GM12878 (cell line): ENCODE results near the gene SH2D6.

Source experiments
- MYC ChIP-seq: IDR thresholded peaks from 2 replicates; pipeline ENCODE4 v1.6.1; 2011; ENCODE audit warnings: mild to moderate bottlenecking, low read length, moderate library complexity, inconsistent platforms; ENCODE audit not compliant: insufficient read depth, insufficient replicate concordance, insufficient read length, severe bottlenecking
- NRF1 ChIP-seq: conservative IDR thresholded peaks from 2 replicates; pipeline ENCODE4 v1.6.1; 2011; ENCODE audit warnings: mild to moderate bottlenecking, low read depth, low read length, improper control_type of control experiment
- SMC3 ChIP-seq: IDR thresholded peaks from 2 replicates; pipeline ENCODE4 v1.6.1; 2011; ENCODE audit warnings: low read length, improper control_type of control experiment, borderline replicate concordance
- SP1 ChIP-seq: IDR thresholded peaks from one replicate; pipeline ENCODE4 v1.6.1; 2011; ENCODE audit warnings: low read depth, low read length
- YY1 ChIP-seq: IDR thresholded peaks from 2 replicates; pipeline ENCODE4 v1.6.1; 2011; ENCODE audit warnings: low read depth, mild to moderate bottlenecking, low read length
- ZNF274 ChIP-seq: IDR thresholded peaks from one replicate; pipeline ENCODE4 v1.8.0; 2011; ENCODE audit not compliant: insufficient read length, insufficient read depth
- TF ChIP-seq, protein P1 (sequence below), 3 experiments: IDR thresholded peaks in 2 of 3; conservative IDR thresholded peaks in 1 of 3; 2 replicates each; pipeline ENCODE4 v1.5.1; 2011; ENCODE audit warnings: low read depth in 3 of 3, low read length in 3 of 3, mild to moderate bottlenecking in 3 of 3, control low read depth in 2 of 3, moderate library complexity in 2 of 3, inconsistent platforms in 1 of 3, mixed read lengths in 1 of 3; ENCODE audit not compliant: control insufficient read depth in 2 of 3, insufficient read depth in 1 of 3; ENCODE audit errors: extremely low read depth in 1 of 3
- TF ChIP-seq, protein P2 (sequence below): IDR thresholded peaks from 2 replicates; pipeline ENCODE4 v1.6.1; 2012; ENCODE audit warnings: mild to moderate bottlenecking, low read depth, low read length
- TF ChIP-seq, protein P3 (sequence below): IDR thresholded peaks from 2 replicates; pipeline ENCODE4 v1.6.1; 2012; ENCODE audit warnings: low read depth, low read length, improper control_type of control experiment

DNA sequence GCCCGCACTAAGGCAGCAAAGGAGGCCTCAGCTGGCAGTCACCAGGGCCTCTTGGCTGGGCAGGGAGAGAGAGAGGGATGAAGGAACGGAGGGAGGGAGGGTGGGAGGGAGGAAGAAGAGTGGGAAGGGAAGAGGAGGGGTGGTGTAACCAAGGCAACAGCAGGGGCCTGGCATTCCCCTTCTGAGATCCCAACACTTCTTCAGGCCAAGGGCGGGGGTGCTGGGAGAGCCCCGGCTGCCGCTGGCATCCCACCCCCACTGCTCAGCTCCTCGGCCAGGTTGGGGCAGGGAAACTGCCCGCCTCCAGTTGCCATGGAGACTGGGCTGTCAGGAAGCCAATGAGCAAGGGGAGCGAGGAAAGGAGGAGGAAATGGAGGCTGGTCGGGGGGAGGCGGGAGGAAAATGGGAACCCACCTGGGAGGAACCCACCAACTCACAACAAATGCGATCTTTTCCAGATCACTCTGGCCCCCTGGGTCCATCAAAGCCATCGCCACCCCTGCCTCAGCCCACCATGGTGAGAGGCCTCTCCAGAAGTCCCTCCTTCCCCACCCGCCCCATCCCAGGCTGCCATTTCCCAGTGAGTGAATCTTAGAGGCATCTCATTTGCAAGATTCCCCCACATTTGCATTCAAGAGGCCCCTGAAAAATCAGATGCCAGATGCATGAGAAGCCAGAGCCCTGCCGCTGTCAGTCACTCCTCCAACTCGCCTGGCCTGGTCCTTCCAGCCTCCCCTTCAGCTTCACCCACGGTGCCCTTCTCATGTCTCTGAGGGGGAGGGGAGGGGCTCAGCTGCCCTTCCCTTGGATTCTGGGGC, 12.4 kb downstream of the SH2D6 start:
- no peak for TF ChIP-seq YY1
- TF ChIP-seq SP1: no peak
- TF ChIP-seq, protein P1, sequence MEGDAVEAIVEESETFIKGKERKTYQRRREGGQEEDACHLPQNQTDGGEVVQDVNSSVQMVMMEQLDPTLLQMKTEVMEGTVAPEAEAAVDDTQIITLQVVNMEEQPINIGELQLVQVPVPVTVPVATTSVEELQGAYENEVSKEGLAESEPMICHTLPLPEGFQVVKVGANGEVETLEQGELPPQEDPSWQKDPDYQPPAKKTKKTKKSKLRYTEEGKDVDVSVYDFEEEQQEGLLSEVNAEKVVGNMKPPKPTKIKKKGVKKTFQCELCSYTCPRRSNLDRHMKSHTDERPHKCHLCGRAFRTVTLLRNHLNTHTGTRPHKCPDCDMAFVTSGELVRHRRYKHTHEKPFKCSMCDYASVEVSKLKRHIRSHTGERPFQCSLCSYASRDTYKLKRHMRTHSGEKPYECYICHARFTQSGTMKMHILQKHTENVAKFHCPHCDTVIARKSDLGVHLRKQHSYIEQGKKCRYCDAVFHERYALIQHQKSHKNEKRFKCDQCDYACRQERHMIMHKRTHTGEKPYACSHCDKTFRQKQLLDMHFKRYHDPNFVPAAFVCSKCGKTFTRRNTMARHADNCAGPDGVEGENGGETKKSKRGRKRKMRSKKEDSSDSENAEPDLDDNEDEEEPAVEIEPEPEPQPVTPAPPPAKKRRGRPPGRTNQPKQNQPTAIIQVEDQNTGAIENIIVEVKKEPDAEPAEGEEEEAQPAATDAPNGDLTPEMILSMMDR (IDR thresholded peaks at IDR 0.05 in 2 of 3, conservative IDR thresholded peaks at IDR 0.05 in 1 of 3; ENCODE audit: control insufficient read depth in 2 of 3, extremely low read depth in 1 of 3, insufficient read depth in 1 of 3, low read depth in 3 of 3, low read length in 3 of 3): no peak
- TF ChIP-seq MYC: no peak
- TF ChIP-seq, protein P2, sequence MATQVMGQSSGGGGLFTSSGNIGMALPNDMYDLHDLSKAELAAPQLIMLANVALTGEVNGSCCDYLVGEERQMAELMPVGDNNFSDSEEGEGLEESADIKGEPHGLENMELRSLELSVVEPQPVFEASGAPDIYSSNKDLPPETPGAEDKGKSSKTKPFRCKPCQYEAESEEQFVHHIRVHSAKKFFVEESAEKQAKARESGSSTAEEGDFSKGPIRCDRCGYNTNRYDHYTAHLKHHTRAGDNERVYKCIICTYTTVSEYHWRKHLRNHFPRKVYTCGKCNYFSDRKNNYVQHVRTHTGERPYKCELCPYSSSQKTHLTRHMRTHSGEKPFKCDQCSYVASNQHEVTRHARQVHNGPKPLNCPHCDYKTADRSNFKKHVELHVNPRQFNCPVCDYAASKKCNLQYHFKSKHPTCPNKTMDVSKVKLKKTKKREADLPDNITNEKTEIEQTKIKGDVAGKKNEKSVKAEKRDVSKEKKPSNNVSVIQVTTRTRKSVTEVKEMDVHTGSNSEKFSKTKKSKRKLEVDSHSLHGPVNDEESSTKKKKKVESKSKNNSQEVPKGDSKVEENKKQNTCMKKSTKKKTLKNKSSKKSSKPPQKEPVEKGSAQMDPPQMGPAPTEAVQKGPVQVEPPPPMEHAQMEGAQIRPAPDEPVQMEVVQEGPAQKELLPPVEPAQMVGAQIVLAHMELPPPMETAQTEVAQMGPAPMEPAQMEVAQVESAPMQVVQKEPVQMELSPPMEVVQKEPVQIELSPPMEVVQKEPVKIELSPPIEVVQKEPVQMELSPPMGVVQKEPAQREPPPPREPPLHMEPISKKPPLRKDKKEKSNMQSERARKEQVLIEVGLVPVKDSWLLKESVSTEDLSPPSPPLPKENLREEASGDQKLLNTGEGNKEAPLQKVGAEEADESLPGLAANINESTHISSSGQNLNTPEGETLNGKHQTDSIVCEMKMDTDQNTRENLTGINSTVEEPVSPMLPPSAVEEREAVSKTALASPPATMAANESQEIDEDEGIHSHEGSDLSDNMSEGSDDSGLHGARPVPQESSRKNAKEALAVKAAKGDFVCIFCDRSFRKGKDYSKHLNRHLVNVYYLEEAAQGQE: no peak
- TF ChIP-seq SMC3: no peak
- TF ChIP-seq NRF1: no peak
- TF ChIP-seq ZNF274: no peak
- TF ChIP-seq, protein P3, sequence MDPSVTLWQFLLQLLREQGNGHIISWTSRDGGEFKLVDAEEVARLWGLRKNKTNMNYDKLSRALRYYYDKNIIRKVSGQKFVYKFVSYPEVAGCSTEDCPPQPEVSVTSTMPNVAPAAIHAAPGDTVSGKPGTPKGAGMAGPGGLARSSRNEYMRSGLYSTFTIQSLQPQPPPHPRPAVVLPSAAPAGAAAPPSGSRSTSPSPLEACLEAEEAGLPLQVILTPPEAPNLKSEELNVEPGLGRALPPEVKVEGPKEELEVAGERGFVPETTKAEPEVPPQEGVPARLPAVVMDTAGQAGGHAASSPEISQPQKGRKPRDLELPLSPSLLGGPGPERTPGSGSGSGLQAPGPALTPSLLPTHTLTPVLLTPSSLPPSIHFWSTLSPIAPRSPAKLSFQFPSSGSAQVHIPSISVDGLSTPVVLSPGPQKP: no peak
